ENCODE measurements around the gene TMEM52. TPM values are rescaled to one million over a fixed set of nuclear protein-coding genes. Genes with fewer than 3 reads are reported as not detected.

The TMEM52 gene
- total and polyA plus RNA-seq, 2 of the 13 experiments (the other 11 are each of a cell fraction or from before 2014, with no cell fraction given) = 13.2 to 18.7 TPM

DNA sequence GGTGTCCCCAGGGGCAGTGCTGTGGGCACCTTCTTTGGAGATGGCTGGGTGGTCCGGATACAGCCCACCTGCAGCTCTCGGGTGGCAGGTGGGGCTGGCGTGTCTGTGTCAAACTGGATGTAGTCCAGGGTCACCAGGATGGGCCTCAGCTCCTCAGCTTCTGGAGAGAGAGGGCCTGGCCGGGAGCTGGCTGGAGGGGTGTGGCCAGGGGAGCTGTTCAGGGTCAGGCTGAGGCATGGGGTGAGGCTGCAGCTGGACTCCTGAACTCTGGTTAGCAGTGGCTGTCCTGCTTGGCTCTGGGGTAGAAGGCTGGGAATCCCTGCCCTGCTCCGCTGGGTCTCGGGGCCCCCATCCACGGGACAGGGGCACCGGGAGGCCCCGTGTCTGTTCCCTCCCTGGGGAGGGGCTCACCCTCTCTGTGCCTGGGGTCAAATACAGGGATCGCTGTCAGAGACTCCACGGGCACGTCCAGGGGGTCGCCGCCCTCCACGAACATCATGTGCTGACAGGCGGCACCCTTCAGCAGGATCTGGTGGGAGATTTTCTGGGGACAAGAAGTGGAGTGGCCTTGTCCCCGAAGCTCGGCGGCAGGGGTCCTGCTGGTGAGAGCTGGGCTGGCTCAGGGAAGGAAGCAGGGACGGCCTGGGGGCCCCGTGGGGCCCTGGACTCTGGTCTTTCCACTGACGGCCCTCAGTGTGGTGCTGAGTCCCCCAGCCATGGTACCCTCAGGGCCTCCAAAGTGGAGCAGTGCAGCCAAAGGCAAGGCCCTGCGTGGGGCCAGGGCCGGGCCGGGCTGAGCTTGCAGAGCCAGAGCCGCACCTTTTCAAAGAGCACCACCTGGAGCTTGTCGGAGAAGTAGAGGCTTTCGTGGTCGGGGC lies 4.1 kb upstream of the TMEM52 start (continued):
- TF ChIP-seq, protein P1, sequence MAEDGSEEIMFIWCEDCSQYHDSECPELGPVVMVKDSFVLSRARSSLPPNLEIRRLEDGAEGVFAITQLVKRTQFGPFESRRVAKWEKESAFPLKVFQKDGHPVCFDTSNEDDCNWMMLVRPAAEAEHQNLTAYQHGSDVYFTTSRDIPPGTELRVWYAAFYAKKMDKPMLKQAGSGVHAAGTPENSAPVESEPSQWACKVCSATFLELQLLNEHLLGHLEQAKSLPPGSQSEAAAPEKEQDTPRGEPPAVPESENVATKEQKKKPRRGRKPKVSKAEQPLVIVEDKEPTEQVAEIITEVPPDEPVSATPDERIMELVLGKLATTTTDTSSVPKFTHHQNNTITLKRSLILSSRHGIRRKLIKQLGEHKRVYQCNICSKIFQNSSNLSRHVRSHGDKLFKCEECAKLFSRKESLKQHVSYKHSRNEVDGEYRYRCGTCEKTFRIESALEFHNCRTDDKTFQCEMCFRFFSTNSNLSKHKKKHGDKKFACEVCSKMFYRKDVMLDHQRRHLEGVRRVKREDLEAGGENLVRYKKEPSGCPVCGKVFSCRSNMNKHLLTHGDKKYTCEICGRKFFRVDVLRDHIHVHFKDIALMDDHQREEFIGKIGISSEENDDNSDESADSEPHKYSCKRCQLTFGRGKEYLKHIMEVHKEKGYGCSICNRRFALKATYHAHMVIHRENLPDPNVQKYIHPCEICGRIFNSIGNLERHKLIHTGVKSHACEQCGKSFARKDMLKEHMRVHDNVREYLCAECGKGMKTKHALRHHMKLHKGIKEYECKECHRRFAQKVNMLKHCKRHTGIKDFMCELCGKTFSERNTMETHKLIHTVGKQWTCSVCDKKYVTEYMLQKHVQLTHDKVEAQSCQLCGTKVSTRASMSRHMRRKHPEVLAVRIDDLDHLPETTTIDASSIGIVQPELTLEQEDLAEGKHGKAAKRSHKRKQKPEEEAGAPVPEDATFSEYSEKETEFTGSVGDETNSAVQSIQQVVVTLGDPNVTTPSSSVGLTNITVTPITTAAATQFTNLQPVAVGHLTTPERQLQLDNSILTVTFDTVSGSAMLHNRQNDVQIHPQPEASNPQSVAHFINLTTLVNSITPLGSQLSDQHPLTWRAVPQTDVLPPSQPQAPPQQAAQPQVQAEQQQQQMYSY (CRISPR knock-in tag; IDR thresholded peaks at IDR 0.05) = 0 out of 2 replicates have a peak, but pooled peaks have one; percentile 39
- TF ChIP-seq ZFP90 (CRISPR knock-in tag; IDR thresholded peaks at IDR 0.05; ENCODE audit: borderline replicate concordance) (0 out of 2 replicates have a peak, but pooled peaks have one; percentile 26), ZC3H4 (CRISPR knock-in tag; IDR thresholded peaks at IDR 0.05; ENCODE audit: borderline replicate concordance) (0 out of 2 replicates have a peak, but pooled peaks have one; percentile 14), MIXL1 (CRISPR knock-in tag; IDR thresholded peaks at IDR 0.05) (no peak), ZNF224 (CRISPR knock-in tag; IDR thresholded peaks at IDR 0.05) (no peak; the same call in 1 of the 2 replicates), ZNF790 (CRISPR knock-in tag; IDR thresholded peaks at IDR 0.05; ENCODE audit: borderline replicate concordance) (no peak), ZMYM3 (CRISPR knock-in tag; IDR thresholded peaks at IDR 0.05) (no peak), XRCC5 (optimal IDR thresholded peaks at IDR 0.05; ENCODE audit: low read length) (peak; percentile 45), ZNF235 (CRISPR knock-in tag; IDR thresholded peaks at IDR 0.05; ENCODE audit: borderline replicate concordance) (no peak), ZNF562 (CRISPR knock-in tag; IDR thresholded peaks at IDR 0.05; ENCODE audit: borderline replicate concordance) (no peak), DPF2 (CRISPR knock-in tag; IDR thresholded peaks at IDR 0.05; ENCODE audit: borderline replicate concordance, low read depth) (no peak), XBP1 (CRISPR knock-in tag; IDR thresholded peaks at IDR 0.05) (no peak), ZNF530 (CRISPR knock-in tag; IDR thresholded peaks at IDR 0.05; ENCODE audit: low read depth) (no peak), MXI1 (IDR thresholded peaks at IDR 0.05; ENCODE audit: borderline replicate concordance, low read depth, low read length) (peak; percentile 70; the same call in 1 of the 3 replicates), MEIS2 (CRISPR knock-in tag; IDR thresholded peaks at IDR 0.05) (peak; percentile 75; the same call in 1 of the 2 replicates), CEBPB (IDR thresholded peaks at IDR 0.05; ENCODE audit: borderline replicate concordance, low read depth, low read length) (no peak), BRD4 (CRISPR knock-in tag; IDR thresholded peaks at IDR 0.05) (no peak)
- TF ChIP-seq, protein P2, sequence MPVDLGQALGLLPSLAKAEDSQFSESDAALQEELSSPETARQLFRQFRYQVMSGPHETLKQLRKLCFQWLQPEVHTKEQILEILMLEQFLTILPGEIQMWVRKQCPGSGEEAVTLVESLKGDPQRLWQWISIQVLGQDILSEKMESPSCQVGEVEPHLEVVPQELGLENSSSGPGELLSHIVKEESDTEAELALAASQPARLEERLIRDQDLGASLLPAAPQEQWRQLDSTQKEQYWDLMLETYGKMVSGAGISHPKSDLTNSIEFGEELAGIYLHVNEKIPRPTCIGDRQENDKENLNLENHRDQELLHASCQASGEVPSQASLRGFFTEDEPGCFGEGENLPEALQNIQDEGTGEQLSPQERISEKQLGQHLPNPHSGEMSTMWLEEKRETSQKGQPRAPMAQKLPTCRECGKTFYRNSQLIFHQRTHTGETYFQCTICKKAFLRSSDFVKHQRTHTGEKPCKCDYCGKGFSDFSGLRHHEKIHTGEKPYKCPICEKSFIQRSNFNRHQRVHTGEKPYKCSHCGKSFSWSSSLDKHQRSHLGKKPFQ (CRISPR knock-in tag; IDR thresholded peaks at IDR 0.05; ENCODE audit: insufficient replicate concordance) = peak; percentile 74
- TF ChIP-seq, protein P3, sequence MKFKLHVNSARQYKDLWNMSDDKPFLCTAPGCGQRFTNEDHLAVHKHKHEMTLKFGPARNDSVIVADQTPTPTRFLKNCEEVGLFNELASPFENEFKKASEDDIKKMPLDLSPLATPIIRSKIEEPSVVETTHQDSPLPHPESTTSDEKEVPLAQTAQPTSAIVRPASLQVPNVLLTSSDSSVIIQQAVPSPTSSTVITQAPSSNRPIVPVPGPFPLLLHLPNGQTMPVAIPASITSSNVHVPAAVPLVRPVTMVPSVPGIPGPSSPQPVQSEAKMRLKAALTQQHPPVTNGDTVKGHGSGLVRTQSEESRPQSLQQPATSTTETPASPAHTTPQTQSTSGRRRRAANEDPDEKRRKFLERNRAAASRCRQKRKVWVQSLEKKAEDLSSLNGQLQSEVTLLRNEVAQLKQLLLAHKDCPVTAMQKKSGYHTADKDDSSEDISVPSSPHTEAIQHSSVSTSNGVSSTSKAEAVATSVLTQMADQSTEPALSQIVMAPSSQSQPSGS (CRISPR knock-in tag; IDR thresholded peaks at IDR 0.05) = 0 out of 2 replicates have a peak, but pooled peaks have one; percentile 21
- TF ChIP-seq, protein P4, sequence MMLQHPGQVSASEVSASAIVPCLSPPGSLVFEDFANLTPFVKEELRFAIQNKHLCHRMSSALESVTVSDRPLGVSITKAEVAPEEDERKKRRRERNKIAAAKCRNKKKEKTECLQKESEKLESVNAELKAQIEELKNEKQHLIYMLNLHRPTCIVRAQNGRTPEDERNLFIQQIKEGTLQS (CRISPR knock-in tag; IDR thresholded peaks at IDR 0.05) = no peak
